HG03025 (cell line): ENCODE data around the gene ANKFY1.
A peak's percentile ranks its signal among the peaks of the same experiment; 100 is the strongest.

Experiments
- ATAC-seq: cut with Tn5 transposase; IDR thresholded peaks from one replicate; pipeline ENCODE4 v1.9.1; 2021; ENCODE audit warnings: mild to moderate bottlenecking, moderate library complexity; ENCODE audit not compliant: unreplicated experiment, low FRiP score

The ANKFY1 gene, protein sequence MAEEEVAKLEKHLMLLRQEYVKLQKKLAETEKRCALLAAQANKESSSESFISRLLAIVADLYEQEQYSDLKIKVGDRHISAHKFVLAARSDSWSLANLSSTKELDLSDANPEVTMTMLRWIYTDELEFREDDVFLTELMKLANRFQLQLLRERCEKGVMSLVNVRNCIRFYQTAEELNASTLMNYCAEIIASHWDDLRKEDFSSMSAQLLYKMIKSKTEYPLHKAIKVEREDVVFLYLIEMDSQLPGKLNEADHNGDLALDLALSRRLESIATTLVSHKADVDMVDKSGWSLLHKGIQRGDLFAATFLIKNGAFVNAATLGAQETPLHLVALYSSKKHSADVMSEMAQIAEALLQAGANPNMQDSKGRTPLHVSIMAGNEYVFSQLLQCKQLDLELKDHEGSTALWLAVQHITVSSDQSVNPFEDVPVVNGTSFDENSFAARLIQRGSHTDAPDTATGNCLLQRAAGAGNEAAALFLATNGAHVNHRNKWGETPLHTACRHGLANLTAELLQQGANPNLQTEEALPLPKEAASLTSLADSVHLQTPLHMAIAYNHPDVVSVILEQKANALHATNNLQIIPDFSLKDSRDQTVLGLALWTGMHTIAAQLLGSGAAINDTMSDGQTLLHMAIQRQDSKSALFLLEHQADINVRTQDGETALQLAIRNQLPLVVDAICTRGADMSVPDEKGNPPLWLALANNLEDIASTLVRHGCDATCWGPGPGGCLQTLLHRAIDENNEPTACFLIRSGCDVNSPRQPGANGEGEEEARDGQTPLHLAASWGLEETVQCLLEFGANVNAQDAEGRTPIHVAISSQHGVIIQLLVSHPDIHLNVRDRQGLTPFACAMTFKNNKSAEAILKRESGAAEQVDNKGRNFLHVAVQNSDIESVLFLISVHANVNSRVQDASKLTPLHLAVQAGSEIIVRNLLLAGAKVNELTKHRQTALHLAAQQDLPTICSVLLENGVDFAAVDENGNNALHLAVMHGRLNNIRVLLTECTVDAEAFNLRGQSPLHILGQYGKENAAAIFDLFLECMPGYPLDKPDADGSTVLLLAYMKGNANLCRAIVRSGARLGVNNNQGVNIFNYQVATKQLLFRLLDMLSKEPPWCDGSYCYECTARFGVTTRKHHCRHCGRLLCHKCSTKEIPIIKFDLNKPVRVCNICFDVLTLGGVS

DNA sequence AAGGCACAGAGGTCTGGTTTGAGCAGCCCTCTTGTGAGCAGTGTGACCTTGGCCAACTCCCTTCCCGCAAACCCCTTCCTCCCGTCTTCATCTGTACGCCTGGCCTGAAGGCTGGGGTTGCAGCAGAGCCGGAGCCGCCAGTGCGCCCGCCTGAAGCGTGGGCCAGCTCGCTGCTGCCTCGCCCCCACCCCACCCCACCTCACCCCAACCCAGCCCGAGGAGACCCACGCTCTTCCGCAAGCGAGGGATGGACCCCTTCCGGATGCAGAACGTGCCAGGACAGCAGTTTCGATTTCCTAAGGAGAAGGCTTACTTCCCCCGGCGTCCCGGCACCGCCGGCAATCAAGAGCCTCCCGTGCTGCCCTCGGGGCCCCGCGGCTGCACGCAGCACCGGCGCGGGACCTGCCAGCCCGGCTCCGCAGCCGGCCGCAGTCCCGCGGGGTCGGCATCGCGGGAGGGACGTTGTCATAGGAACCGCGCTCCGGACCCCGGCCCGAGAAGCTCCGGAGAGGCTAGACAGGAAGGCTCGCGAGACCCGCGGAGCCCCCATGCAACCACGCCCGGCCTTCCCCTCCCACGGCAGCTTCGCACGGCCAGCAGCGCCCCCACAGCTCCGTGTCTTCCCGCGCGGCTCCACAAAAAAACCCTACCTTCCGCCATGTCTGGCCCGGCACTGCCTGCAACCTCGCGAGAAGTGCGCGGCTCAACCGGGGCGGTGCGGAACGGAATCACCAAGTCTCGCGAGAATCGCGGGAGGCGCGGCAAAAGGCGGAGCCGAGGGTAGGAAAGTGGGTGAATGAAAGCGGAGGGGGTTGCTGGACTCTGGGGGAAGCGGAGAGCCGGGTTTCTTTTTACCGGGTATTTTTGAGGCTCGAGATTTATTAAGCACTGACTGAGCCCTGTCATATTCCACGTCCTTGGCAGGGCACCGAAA is at the start of gene ANKFY1:
TSS of gene ANKFY1 (minus strand) at position 698 of the 934 bp plus-strand sequence. CDS start at position 660, 38 bp downstream.
- ATAC-seq, result peak; percentile 74

DNA sequence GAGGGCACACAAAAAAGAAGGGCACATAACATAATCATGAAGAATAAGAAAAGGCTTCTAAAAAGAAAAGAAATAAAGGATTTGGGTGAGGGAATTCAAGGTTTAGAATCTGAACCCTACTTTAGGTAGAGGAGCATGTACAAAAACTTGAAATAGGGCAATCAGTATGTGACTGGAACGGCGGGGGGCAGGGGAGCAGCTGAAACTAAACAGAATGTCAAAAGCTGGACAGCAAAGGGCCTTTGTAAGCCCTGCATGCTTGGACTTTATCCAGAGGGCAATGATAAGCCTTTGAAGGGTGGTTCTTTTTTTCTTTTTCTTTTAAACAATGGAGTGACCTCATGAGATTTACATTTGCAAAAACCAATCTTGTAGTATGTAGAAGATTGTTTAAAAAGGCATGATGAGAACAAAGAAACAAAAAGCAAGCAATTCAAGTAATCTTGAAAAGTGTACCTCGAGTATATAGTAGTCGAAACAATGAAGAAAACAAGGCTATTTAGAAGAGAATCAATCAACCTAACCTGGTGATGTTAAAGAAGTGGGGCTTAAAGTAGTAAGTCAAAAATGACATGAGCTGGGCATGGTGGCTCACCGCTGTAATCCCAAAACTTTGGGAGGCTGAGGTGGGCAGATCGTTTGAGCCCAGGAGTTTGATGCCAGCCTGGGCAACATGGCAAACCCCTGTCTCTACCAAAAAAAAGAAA is 46.7 kb upstream of the ANKFY1 start:
- ATAC-seq, result no peak

DNA sequence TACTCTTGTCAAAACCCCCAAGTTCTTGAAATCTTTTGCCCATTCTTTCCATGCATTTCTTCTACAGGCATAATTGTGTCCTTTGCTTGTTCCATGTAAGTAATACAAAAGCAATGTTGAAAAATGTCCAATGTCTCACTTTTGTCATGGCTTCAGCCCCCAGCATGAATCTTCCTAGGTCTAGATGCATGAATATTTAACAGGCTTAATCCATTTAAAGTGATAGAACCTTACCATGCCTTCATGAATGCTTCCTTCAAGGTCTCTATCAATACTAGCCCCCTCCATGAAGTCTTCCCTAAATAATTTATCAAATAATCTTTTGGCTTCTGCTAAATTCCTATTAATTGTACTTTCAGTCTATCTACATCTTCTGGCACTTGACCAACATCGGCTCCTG is 46.1 kb upstream of the ANKFY1 start:
- no peak for ATAC-seq

DNA sequence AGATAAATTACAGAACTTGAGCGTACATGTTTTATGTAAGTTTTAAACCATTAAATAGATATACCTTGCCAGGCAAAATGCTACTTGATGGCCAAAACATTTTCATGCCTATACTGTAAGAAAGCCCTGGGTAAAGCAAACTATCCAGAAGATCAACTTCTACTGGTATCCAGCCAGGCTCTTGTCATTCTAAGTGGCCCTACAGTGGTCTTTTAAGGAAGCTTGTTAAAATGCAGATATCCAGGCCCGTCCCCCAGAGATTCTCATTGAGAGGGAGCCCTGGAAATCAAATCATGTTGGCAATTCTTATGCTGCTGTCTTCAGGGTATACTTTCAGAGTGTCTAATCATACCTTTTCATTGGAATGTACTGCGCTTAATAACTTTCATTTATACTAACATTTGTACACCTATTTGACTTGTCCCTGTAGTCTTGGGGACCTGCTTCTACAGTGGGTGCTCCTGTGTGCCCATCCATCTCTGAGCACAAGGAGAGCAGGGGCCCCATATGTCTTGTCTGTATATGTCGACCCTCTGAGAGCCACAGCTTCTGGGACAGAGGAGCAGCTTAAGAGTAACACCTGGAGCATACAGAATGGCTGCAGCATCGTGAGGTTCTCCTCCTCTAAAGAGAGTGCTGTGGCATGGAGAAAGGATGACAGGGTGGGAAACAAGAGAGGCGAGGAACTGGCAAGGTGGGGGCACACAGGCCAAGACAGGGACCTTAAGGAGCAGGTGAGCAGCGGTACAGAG is 43.6 kb upstream of the ANKFY1 start:
- ATAC-seq, result no peak

DNA sequence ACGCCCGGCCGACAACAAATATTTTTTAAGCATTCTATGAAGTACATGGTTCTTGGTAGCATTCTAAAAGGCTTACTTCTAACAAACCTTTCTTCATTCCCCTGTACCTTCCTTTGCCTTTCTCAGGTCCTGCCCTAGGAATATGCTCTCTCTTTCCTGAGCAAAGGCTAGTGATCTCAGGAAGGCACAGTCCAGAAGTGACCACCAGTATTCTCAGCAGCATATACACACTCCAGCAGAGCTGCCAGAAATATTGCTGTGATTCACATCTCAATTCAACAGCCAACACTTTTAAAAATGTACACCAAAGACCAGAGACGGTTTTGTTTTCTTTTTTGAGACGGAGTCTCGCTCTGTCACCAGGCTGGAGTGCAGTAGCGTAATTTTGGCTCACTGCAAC is 41.4 kb upstream of the ANKFY1 start:
- ATAC-seq, result no peak

DNA sequence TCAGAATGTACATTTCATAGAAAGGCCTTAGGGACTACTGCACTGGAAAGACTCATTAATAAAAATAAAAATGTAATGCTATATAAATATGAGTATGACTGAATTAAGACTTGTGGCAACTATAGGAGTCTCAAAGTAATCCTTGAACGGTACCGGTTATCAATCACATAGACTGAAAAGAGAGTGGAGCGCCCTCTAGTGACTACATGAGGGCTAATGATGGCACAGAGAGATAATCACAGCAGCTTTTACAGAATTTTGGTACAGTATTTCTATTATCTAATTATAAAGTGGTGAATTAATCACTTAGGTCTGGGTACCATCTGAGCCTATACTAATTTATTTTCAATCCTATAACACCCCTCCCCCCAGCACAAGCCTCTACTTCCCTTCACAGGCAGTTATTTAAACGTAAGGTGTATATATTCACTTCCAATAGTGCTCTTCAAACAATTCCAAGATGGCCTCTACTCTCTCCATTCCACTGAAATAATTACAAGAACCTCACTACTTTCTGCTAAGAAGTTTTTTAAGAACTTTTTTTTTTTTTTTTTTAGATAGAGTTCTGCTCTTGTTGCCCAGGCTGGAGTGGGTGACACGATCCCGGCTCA is 40.7 kb upstream of the ANKFY1 start:
- ATAC-seq, result no peak

DNA sequence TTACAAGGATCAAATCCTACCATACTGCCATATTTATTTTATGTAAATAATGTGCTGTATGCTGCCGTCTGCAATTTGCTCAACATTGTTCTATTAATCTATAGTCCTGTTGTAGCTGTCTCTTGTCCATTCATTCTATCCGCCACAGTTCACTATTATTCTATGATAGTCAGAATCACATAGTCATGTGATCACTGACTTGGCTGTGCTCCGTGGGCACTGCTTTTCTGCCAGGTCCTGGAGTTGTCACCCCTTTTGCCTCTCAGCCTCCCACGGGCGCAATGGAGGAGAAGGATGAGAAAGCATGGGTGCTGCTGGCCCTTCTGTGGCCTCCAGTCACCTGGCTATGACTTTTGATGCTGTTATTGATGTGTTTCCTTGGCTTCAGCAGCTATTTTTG is 37.3 kb upstream of the ANKFY1 start:
- no peak for ATAC-seq

DNA sequence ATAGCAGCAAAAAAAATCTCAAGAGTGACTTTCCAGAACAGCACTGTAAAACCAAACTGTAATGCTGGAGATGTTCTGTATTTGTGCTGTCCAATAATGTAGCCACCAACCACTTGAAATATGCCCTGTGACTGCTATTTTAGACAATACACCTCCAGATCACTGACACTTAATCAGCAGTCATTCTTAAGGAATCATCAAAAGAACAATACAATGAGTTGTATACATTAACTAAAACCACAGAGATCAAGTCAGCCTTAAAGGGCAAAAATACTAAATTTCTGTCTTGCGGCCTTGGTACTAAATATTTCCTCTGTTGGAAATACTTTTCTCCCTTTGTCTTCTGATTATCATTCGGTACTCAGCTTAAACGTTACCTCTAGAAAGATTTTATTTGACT is 33.6 kb upstream of the ANKFY1 start:
- ATAC-seq, result no peak

DNA sequence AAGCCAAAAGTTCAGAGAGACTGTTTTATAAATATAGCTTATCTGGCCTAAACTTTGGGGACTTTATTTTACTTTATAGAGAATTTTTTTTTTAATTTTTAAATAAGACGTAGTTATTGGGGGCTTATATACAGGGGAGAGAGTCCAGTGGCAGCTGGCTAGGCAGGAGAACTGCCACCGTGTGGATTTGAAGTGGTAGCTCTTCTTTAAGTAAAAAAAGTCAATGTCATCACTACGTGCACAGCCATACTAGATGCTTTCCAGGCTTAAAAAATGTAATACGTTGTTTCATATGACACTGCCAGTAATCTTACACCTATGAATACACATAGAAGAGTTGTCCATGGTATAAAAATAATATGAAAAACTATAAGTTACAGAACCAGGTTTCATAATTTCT is 31.9 kb upstream of the ANKFY1 start:
- ATAC-seq, result no peak

DNA sequence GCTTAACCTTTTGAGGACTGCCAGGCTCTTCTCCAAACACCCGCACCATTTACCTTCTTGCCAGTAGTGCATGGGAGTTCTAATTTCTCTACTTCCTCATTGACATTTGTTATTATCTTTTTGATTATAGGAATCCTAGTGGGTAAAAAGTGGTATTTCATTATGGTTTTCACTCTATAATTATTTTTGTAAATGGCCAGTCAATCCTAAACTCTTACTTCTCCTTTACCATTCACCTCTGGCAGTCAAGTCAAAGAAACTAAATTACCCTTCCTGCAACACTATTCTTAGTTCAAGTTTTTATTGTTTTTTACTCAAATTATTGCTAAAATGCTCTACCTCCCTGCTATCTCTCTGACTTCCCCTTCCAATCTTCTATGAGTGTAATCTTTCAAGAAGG is 29.8 kb upstream of the ANKFY1 start:
- no peak for ATAC-seq

DNA sequence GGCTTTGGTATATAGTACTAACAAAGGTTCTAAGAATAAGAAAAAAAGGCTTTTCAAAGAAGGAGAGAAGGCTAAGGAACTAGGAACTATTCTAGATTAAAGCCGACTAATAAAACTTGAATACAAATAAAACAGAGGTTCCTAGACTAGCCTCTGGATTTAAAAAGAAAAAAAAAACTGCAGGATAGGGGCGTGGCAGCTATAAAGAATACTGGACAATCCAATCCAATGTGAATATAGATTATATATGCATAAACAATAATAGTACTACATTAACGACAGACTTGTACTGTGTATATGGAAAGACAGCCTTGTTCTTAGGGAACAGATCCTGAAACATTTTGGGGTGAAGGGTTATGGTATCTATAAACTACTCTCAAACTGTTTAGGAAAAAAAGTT is 23.9 kb upstream of the ANKFY1 start:
- ATAC-seq, result no peak

DNA sequence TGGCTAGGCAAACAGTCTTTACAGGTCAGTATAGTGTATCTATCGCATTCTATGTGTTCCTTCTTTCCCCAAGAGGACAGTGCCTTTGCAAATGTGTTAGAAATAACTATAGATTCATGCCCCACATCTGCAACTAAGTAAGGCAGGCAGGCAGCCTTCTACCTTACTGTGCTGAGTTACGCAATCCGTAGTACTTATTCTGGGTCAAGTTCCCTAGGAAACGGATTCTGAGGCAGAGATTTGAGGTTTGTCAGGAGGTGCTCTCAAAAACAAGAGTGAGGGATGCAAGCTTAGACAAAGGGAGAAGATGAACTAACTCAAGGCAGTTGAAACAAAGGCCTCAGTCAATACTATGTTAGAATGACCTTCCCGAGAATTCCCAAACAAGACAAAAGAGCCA is 12.7 kb upstream of the ANKFY1 start:
- no peak for ATAC-seq

DNA sequence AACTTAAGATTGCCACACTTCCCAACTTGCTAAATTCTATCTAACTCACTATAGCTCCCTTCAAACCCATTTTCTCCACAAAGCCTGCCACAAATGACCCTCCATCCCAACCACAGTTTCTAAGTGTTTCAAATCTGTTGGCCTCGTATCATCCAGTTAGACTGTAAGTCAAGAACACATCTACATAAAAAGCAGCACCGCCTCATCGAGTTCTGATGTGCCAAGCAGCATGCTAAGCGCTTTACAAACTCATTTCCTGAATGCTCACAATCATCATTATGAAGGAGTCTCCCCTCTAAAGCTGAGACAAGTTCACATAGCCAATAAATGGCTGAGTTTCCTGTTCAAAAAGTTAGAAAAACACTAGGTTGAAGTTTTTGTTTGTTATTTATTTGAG is 9.2 kb upstream of the ANKFY1 start:
- ATAC-seq, result no peak

DNA sequence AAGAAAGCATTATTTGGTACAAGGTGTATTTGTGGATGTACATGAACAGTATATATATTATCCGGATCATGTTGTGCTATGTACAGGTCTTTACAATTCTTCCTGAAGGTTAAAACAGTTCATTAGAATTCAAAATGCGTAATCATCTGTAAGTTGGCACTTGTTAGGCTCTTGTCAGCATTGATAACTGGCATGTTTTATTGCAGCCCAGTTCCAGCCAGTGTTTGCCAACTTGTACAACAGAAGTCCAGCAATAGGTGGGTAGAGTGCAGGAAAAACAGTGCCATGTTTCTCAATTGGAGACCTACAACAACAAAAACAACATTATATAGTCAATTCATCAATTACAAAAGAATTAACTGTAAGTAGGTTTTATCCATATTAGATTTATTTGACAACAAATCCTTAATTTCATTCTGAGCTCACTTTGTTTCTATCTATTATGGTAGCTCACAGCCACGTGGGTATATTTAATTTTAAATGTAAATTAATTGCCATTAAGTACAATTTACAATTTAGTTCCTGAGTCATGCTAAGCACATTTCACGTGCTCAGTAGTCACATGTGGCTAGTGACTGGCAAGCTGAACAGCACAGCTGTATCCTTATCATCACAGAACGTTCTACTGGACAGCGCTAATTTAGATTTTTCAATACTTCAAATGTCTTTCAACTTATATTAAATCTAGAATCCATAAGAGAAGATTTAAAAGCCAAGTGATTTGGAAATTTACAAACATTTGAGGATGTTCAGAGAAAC is 8.6 kb upstream of the ANKFY1 start:
- no peak for ATAC-seq

DNA sequence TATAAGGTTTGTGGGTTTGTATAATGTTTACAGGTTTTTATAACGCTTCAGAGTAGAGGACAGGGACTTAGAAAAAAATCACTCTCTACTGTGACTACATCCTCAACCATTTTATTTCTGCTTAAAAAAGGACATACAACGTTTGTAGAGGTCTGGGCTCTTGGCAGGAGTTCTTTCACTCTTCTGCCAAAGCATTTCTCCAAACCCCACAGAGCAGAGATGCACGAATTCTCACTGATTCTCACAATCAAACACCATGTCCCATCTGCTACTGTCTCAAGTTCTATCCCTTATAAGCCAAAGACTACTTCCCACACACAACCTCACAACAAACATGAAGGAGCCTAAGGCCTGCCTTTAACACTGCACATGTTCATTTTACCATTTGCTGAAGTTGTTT is 7.0 kb upstream of the ANKFY1 start:
- no peak for ATAC-seq

DNA sequence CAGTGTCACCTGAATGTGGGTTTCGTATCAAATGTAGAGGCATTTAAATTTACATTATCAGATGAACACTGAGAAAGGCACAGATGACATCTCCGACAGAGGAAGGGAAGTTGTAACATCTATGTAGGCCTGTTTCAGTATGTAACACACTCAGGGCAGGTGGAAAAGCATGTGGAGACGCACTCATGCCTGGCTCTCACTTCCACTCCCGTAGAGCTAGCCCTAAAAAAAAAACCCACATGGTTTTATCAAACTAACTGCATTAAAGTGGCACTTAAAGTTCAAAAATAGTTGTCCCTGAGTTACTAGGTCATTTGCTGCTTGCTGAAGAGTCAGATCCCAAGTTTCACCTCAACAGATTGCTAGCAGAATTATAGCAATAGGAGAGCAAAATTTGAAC is 6.1 kb upstream of the ANKFY1 start:
- ATAC-seq, result no peak

DNA sequence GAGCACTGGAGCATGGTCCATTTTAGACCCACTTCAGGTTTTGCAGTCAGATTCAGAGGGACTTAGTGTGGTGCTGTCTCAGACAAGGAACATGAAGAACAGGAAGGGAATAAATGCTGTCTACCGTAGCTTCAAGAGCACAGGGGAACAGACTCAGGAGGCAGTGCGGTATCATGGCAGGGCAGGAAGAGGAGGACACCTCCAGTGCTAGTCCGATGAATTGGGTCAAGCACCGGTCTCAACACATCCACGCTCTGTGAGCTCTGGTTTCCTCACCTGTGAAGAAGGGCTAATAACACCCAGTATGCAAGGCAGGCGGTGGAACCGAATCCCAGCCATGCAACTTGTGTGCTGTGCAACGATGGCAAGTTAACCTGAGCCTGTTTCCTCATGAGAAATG is 3.6 kb upstream of the ANKFY1 start:
- no peak for ATAC-seq

DNA sequence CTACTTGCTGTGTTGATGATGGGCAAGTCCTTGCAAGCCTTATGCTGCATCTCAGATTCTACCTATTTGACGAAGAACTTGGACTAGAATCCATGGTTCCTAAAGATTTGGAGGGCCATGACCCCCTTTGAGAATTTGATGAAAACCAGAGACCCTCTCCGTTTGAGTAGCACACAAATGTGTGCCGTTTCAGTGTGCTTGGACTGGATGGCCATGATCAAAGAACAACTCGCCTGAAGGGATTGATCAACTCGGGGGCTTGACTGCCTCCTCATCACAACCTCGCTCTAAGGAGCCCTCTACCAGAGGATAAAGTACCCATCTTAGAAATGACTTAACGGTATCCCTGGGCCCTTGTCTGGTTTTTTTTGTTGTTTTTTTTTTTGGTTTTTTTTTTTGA is 2.8 kb upstream of the ANKFY1 start:
- no peak for ATAC-seq
